AG09309 (cell line): ENCODE results near the gene PIK3R5.
"Not testable (repeated sequence)": the region's sequence is repeated elsewhere in the genome, so short reads cannot be mapped to it uniquely, and the experiment has no call there.

Source experiments
- DNase-seq: peaks from one replicate; pipeline ENCODE4 v3.0.0-alpha.2; 2010; ENCODE audit warnings: low read depth
- H3K4me3 ChIP-seq: 2 replicates; pipeline ENCODE4 v1.5.1; 2011; ENCODE audit warnings: mild to moderate bottlenecking, low read depth, low read length, moderate library complexity; ENCODE audit not compliant: control insufficient read depth
- CTCF ChIP-seq: IDR thresholded peaks from 2 replicates; pipeline ENCODE4 v1.5.1; 2011; ENCODE audit warnings: mild to moderate bottlenecking, low read depth, low read length, inconsistent platforms; ENCODE audit not compliant: insufficient read depth, control insufficient read depth; ENCODE audit errors: missing control alignments

Gene PIK3R5

GRCh38 chr17:8885967-8886684, 79.4 kb downstream of the PIK3R5 start:
- TF ChIP-seq CTCF = no peak
- DNase-seq = no peak
- no peak overlapping the region for H3K4me3 ChIP-seq

GRCh38 chr17:8885163-8885966, 80.1 kb downstream of the PIK3R5 start:
- not testable (repeated sequence) for H3K4me3 ChIP-seq, DNase-seq

- no peak for DNase-seq
- no peak for TF ChIP-seq CTCF
- no peak overlapping the region for H3K4me3 ChIP-seq
These were observed 81.0 kb downstream of the PIK3R5 start for GRCh38 chr17:8884336-8884990.

- no peak for TF ChIP-seq CTCF
- H3K4me3 ChIP-seq = no peak overlapping the region
- no peak for DNase-seq
These were observed 82.2 kb downstream of the PIK3R5 start for GRCh38 chr17:8883353-8883752.

- no peak for TF ChIP-seq CTCF
- DNase-seq = no peak
- H3K4me3 ChIP-seq = no peak overlapping the region
These were observed 83.9 kb downstream of the PIK3R5 start for GRCh38 chr17:8881606-8882005.

- TF ChIP-seq CTCF = no peak
- H3K4me3 ChIP-seq = no peak overlapping the region
- DNase-seq = no peak
These were observed 85.0 kb downstream of the PIK3R5 start for GRCh38 chr17:8880466-8880865.

GRCh38 chr17:8879410-8879809, 86.1 kb downstream of the PIK3R5 start:
- H3K4me3 ChIP-seq = no peak overlapping the region
- no peak for TF ChIP-seq CTCF

More at GRCh38 chr17:8879410-8879809, 86.1 kb downstream of the PIK3R5 start:
- DNase-seq = no peak
